GM12892 (cell line): ENCODE data around the gene VDR.

Source experiments
- POLR2A ChIP-seq: IDR thresholded peaks from 2 replicates; pipeline ENCODE4 v1.6.1; 2011; ENCODE audit warnings: low read depth, low read length, control low read depth
- POLR2AphosphoS5 ChIP-seq: IDR thresholded peaks from 2 replicates; pipeline ENCODE4 v1.6.1; 2011; ENCODE audit warnings: low read depth, low read length, control low read depth

DNA sequence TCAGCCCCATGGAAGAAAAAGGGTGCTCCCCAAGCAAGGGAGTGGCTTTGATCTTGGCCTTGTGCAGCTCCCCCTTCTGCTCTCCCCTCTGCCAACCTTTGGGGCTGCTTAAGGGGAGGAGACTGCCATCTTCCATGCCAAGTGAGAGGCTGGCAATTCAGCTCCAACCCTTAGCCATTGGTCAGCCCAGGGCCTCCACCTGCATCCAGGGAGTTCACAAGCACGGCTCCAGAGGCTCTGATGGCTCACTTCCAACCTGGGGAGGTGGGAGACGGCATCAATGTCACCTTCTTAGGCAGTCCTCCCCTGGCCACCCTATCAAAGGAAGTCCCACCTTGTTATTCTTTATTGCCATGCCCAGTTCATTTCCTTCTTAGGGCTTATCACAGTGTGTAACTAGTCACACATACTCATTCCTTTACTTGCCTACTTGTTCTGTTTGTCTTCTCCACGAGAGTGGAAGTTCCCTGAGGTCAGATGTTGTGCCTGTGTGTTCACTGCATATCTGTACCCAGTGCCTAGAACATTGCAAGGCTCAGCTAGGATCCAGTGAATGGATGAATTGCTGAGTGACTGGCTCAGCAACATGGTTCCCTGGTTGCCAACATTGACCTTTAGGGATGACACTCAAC, 90.1 kb downstream of the VDR start:
- no peak for TF ChIP-seq POLR2A
- TF ChIP-seq POLR2AphosphoS5: no peak
